Endothelial cell of coronary artery (primary cell): ENCODE measurements around the gene MAP4K5. TPM values are rescaled to one million over a fixed set of nuclear protein-coding genes. Genes with fewer than 3 reads are reported as not detected.

Experiments used
- total RNA-seq: library from RNA; depleted of rRNA; stranded (reverse); fragments of >200 nt; gene quantifications from 2 replicates; pipeline ENCODE4 v1.2.3, GENCODE V29; 2014

MAP4K5 gene
- total RNA-seq, result 32.1 and 57.3 TPM in 2 replicates

DNA sequence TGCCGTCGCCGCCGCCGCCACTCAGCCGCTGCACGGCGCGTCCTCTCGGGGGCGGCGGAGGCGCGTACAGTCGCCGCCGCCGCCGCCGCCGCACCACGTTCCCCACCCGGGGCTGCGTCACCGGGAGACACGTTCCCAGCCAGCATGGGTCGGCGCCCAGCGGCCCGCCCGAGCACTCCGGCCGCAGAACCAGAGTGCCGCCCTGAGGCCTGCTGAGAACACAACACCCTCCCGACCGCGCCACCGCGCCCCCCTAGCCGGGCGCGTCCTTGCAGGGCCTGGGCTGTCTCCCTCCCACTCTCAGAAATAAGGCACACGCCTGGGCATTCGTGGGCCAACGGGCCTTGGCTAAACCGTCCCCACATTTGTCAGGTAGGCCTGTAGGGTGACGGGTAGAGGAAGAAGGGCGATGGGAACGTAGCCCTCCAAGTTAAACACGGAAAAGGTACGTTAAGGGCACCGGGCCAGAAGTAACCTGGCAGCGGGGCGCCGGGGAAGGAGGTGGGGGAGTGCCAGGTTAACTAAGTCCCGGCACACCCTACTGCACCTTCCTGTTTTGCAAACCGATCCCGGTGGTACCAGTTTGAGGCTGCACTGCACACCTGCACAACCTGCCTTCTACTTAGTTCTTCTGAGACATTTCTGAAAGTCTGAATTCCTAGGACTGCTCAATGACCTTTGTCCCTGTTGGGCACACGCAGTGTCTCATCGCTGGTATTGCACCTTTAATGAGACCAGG, at the start of gene MAP4K5:
MAP4K5 (minus strand) TSS at position 68 of the 739 bp plus-strand sequence. CDS start 520 bp downstream, outside the sequence.

DNA sequence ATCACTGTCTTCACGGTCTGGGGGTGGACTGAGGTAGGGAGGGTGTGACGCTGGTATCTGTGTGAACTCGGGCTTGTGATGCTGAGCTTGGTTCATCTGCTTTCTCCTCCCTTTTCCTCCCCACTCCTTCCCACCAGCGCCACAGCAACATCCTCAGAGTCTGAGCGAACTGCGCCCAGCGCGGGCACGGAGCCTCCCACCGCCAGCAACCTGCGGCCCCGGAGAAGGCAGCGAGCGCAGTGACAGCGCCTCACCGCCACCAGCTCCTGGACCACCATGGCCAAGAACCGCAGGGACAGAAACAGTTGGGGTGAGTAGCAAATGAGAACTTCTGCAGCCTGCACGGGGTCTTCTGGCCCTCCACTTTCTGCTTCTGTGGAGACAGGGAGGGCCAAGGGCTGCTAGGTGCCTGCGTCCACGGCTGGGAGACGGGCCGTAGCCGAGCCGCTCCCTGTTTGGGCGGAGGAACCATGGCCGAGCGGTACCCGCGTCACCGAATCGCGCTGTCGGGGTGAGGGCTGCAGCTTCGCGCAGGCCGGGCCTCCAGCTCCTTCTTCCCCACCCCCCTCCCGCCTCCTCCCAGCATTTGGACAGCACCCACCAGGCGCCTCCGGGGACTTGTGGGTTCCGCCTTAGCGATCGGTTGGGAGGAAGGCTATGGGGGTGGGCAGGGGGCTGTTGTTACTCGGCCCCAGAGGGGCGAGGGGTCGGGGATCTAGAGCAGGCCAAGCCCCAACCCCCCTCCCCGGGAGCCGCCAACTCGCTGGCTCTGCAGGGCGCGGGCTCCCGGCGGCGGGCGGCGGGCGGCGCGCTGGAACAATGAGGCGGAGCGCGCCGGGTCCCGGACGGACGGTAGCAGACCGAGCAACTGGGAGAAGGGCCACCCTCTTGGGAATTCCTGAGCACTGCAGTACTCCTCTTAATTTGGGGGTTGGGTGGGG, 27.9 kb upstream of the MAP4K5 start, which contains the start of gene ATL1:
ATL1 (plus strand) TSS at position 156 of the 941 bp plus-strand sequence; CDS start at position 277, 121 bp downstream.

DNA sequence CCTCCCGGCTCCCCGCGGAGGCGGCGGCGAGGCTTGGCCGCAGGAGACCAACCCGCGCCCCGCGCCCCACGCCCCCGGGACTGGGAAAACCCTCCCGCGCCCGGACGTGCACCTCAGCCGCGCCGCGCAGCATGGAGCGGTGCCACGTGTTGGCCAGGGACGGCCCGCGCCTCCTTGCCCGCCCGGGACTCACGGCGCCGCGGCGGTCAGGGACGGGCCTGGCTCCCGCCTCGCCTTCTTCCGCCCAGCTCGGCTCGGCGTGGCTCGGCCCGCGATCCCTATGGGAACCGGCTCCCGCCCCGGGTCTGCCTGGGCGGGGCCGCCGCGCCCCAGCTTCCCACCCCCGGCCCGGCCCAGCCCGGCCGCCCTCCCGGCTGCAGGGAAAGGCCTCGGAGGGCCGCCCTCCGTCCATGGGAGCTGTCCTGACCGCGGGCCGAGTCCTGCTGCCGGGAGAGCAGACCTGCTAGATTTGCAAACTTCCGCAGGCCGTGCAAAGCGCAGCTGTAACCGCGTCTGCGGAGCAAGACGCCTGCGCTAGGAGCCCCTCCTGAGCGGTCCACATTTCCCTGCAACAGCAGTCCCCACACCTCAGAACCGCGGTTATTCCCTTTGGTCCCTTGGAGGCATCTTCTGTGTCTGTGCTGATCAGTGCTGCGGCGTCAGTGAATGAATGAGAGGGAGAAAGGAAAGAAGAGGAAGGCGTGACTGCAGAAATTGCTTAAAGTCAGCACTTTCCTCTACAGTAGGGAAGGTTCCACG, 135.6 kb downstream of the MAP4K5 start, which contains the start of gene CDKL1:
CDKL1 (minus strand) TSS at position 251 of the 759 bp plus-strand sequence. CDS start 1,013 bp downstream, outside the sequence.

Other genes starting within 250 kb of the MAP4K5 start
- 3.7 and 3.9 TPM in 2 replicates for gene L2HGDH, start 220.3 kb downstream of the MAP4K5 start, total RNA-seq
- 4.3 and 6.1 TPM in 2 replicates for gene DMAC2L, start 220.2 kb downstream of the MAP4K5 start, total RNA-seq
- 13.1 and 14.5 TPM in 2 replicates for gene CDKL1, start 135.7 kb downstream of the MAP4K5 start, total RNA-seq
- 0.81 and 1.4 TPM in 2 replicates for gene ATL1, start 27.6 kb upstream of the MAP4K5 start, total RNA-seq
- gene SAV1, start 135.7 kb upstream of the MAP4K5 start, total RNA-seq, result 16.3 and 16.8 TPM in 2 replicates